Peyer's patch (tissue), 4 donors: Measurements from ENCODE around the gene NAALAD2.

Source experiments
- CTCF ChIP-seq, 6 experiments: fragments of 450-650 bp in 4 of 6; fragments of 200-600 bp in 2 of 6; sonication (generic) in 1 of 6; IDR thresholded peaks; one replicate each; pipeline ENCODE4 v1.5.1; 2017 to 2019; ENCODE audit warnings: antibody characterized with exemption in 6 of 6, mild to moderate bottlenecking in 3 of 6, moderate library complexity in 1 of 6
- POLR2A ChIP-seq, 2 donors: fragments of 450-650 bp; IDR thresholded peaks; one replicate each; pipeline ENCODE4 v1.5.1; 2017; ENCODE audit warnings: antibody characterized with exemption in 2 of 2, mild to moderate bottlenecking in 2 of 2, moderate library complexity in 2 of 2

- TF ChIP-seq CTCF (IDR thresholded peaks at IDR 0.05) = no peak
- no peak for TF ChIP-seq POLR2A (IDR thresholded peaks at IDR 0.05)
Observed at GRCh38 chr11:90234977-90235376, 100.5 kb downstream of the NAALAD2 start.
